Thoracic aorta endothelial cell (primary cell): ENCODE results near the gene PLXNB2. TPM values are rescaled to one million over a fixed set of nuclear protein-coding genes. Genes with fewer than 3 reads are reported as not detected.

Experiments
- total RNA-seq: library from RNA; depleted of rRNA; stranded (reverse); fragments of >200 nt; gene quantifications from 2 replicates; pipeline ENCODE4 v1.2.3, GENCODE V29; 2012

The PLXNB2 gene, protein sequence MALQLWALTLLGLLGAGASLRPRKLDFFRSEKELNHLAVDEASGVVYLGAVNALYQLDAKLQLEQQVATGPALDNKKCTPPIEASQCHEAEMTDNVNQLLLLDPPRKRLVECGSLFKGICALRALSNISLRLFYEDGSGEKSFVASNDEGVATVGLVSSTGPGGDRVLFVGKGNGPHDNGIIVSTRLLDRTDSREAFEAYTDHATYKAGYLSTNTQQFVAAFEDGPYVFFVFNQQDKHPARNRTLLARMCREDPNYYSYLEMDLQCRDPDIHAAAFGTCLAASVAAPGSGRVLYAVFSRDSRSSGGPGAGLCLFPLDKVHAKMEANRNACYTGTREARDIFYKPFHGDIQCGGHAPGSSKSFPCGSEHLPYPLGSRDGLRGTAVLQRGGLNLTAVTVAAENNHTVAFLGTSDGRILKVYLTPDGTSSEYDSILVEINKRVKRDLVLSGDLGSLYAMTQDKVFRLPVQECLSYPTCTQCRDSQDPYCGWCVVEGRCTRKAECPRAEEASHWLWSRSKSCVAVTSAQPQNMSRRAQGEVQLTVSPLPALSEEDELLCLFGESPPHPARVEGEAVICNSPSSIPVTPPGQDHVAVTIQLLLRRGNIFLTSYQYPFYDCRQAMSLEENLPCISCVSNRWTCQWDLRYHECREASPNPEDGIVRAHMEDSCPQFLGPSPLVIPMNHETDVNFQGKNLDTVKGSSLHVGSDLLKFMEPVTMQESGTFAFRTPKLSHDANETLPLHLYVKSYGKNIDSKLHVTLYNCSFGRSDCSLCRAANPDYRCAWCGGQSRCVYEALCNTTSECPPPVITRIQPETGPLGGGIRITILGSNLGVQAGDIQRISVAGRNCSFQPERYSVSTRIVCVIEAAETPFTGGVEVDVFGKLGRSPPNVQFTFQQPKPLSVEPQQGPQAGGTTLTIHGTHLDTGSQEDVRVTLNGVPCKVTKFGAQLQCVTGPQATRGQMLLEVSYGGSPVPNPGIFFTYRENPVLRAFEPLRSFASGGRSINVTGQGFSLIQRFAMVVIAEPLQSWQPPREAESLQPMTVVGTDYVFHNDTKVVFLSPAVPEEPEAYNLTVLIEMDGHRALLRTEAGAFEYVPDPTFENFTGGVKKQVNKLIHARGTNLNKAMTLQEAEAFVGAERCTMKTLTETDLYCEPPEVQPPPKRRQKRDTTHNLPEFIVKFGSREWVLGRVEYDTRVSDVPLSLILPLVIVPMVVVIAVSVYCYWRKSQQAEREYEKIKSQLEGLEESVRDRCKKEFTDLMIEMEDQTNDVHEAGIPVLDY (N-terminal part only)
- total RNA-seq = 64.2 and 73.9 TPM in 2 replicates

DNA sequence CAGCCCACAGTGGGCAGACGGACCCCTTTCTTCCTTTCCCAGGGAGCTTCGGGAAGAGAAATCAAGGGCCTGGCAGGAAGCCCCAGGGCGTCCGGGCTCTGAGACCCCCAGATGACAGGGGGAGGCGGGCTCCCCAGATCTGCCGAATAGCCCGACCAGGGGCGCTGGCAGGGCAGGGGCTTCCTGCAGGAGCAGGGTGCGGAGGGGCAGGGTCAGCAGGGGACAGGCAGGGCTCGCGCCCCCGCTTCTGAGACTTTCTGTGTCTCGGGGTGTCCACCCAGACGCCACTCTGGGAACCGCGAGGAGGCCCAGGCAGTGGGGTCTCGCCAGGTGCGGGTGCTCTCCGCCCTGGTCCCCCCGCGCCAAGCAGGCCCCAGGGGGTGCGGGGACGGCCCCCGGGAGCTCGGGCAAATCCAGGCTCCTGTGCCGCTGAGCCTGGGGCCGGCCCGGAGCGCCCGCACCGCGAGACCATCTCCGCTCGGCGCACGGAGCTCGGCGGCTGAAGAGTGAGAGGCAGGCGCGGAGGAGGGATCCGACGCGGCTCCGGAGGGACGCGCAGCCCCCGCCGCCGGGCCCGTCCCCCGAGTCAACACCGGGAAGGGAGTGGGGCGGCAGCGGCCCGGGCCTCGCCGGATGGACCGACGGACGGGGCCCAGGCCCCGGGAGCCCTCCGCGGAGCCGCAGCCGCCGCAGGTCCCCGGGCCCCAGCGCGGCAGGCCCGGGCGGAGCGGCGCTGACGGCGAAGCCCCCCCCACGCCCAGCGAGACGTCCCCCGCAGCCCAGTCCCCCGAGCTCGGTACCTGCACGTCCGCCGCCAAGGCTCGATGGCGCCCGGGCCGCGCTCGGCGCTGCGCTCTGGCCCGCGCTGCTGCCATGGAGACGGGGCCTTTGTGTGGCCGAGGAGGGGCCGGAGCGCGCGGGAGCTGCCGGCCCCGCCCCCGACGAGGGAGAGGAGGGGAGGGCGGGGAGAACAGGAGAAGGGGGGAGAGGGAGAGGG, at the start of gene PLXNB2:
Gene PLXNB2 (minus strand): TSS at position 894 of the 997 bp plus-strand sequence. CDS start 17,062 bp downstream, outside the sequence.

DNA sequence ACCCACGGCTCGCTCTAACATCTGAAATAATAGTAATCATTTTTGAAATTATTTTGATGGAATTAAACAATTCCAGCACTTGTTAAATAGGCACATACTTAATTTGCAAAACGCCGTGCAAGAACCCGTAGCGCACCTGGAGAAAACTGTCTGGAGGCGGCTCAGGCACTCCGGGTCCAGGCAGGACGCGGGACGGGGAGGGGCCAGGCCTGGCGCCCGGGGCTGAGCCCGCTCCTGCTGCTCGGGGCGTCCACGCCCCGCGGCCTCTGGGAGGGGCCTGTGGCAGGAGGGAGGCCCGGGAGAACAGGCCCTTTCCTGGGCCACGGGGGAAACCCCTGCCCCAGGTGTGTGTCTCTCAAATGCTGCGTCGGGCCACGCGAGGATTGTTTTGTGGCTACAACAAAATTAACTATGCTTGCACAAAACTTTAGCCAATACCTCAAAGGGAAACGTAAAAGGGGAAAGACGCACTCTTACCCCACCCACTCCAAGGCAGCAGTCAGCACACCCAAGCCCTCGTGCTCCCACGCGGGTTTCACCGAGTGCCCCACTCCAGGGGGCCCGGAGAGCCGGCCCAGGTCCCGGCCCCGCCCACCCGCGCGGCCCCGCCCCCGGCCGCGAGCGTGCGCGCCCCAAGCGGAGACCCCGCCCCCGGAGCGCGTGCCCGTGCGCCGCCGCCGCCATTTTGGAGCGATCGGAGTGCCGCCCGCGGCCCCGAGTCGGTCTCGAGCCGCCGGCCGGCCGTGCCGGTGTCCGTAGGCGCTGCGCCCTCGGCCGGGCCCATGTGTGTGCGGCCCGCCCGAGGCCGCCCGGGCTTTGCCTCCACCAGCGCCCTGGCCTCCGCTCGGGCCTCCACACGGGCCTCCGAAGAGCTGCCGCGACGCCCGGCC, 35.5 kb upstream of the PLXNB2 start, which contains the start of gene PPP6R2:
Gene PPP6R2 (plus strand): TSS at position 677 of the 890 bp plus-strand sequence. CDS start 50,582 bp downstream, outside the sequence.

DNA sequence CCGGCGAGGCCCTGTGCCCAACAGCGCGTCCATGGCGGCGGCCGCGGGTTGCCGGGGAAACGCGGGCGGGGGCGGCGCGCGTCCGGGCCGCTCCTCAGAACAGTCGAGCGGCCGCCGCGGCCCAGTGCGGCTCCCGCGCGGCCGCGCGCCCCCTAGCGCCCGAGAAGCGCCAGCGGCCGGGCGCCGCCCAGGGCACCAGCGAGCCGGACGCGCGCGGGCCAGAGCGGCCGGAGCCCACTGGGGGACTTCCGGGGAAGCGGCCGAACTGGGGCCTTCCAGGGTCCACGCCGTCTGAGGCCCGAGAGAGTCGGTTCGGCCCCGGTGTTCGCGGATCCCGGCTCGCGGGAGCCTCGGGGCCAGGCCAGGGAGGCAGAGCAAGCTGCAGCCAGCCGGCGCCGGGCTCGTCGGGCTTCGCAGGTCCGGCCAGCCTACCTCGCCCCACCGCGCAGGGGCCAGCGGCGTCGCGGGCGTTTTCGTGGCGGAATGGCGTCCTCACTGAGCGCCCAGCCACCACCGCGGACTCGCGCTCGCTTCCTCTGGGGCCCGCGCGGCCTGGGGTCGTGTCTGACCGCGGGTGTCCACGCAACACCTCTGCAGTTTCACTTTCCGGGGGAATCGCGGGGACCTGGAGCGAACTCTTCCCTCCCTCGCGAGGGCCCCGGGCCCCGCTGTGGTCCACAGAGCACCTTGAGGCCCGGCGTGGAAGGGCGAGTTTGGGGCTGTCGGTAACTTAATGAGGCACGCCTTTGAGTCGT, 19.7 kb upstream of the PLXNB2 start, which contains the start of gene DENND6B:
Gene DENND6B (minus strand): TSS at position 57 of the 755 bp plus-strand sequence. CDS start 24 bp downstream, at position 33.

DNA sequence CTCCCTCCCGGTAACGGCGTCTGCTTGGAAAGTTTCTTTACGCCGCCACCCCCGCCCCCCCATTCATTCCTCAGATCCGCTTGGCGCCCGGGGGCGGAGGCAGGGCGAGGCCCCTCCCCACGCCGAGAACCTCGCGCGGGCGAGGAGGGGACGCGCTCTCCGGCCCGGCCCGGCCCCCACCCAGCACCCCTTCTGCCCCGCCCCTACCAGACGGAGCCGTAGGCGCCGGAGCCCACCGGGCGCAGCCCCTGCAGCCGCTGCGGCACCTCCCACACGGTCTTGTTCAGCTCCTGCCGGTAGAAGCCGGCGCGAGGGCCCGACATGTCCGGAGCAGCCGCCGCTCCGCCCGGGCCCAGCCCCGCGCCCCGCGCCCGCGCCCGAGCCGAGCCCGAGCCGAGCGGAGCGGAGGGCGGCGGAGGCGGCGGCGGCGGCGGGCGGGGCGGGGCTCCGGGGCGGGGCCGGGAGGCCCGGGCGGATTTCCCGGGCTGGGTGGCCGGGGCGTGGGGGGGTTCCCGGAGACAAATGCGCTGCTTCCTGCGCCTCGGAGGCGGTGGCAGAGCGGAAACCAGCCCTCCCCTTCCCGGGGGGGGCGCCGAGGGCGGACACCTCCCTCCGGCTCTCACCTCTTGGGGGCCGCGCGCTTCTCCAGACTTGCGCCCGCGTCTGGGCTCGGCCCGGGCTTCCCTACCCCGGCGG, 37.3 kb downstream of the PLXNB2 start, which contains the start of gene MAPK11:
Gene MAPK11 (minus strand): TSS at position 411 of the 696 bp plus-strand sequence. CDS start 88 bp downstream, at position 323.

DNA sequence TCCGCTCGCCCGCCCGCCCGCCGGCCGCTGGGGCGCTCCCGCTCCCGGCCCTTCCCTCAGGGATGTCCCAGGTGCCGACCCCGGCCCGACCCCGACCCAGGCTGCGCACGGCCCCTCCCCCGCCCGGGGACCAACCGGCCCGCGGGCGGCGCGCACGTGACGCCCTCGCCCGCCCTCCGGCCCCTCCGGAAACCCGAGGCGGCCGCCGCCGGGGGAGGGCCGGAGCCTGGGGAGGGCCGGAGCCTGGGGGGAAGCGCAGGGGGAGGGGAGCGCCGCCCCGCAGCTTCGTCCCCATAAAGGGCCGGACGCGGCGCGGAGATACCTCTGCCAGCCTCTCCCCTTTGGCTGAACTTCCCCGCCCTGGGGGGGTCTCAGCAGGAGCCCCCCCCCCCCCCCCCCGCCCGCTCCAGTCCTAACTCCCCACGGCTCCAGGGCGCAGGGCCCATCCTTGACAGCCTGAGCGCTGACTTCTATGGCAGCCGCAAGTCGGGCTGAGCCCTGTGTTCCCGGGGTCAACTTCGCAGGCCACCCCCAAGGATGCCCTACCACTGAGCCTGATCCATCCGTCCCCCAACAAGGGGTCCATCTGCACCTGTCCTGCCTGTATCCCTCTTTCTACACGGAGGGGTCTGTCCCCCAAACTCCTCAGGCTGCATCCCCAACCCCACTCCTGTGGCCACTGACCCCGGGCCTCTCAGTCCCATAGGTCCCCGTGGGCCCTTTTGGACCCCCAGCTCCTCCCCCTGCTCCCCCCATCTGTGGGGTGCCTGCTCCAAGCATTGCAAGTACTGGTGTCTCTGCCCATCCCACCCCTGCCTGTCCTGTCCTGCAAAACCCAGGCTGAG, 45.6 kb downstream of the PLXNB2 start, which contains the start of gene MAPK12:
Gene MAPK12 (minus strand): TSS at position 69 of the 845 bp plus-strand sequence. CDS start 174 bp downstream, outside the sequence.

DNA sequence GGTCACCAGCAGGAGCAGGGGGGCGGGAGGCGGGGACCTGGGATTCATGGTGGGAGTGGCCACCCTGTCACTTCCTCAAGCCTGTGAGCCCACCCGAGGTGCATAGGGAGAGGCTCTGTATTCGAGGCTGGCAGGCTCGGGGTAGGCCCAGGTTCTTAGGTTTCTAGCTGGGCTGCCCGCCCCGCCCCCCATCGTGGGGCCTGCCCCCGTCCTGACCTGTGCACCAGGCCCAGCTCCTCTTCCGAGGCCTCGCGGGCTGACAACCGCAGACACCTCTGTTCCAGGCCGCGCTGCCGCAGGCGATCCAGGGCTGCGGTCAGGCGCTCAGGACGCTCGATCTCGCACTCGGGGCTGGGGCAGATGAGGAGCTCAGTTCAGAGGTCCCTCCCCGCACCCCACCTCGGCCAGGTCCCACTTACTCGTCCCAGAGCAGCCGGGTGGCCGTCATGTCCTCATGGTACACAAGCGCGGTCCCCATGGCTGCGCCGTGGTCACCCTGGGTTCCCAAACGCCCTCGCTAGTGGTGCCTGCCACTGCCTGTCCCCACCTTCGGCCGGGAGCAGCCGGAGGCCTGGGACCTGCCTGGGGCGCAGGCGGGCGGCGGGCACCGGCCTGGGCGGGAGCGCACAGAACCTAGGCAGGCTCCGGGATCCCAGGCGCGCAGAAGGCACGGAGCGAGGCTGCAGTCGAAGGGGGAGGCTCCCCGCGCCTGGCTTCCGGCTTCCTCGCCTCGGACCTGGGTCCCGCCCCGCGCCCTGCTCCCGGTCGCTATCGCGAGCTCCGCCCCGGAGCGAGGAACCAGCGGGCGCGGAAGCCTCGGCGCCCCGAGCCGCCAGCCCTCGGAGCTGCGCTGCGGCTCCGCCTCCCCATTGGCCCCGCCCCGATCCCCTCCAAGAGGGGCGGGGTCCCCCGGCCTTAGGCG, 56.6 kb downstream of the PLXNB2 start, which contains the start of gene HDAC10:
Gene HDAC10 (minus strand): TSS at position 711 of the 922 bp plus-strand sequence. CDS start 233 bp downstream, at position 478.

DNA sequence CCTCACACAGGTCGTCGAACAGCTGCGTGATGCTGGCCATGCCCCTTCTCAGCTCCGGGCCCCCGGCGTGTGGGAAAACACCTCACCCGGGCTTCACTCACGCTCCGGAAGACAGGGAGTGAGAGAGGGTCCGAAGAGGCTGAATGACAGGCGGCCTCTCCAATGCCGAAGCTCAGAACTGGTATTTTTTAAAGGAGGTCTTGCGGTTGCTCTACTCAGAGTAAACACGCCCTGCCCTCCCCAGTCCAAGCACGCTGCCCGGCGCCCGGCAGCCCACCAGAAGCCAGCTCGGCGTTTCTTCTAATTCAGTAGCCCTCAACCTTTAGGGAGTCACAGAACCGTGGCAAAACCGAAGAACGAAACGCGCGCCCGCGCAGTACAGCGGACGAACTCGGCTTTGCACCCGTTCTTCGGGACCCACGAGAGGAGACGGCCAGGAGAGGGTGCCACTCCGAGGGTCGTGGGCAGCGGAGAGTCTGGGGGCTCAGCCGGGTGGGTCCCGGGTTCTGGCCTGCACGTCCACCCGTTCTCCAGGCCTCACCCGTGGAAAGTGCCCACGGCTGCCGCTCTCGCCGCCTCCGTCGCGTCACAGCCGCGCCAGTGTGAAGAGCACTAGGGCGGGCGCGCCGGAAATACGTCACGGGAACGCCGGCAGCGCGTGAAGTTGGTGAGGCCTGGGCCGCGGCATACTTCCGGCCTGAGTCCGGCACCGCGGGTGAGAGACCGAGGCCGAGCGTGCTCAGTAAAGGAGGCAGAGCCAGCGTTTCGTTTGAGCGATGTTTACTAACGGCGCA, 62.8 kb downstream of the PLXNB2 start, which contains the start of gene TUBGCP6:
Gene TUBGCP6 (minus strand): TSS at position 604 of the 794 bp plus-strand sequence. CDS start 564 bp downstream, at position 40.

Other genes with a start within 250 kb of the PLXNB2 start
- gene TTLL8, start 249.3 kb downstream of the PLXNB2 start, total RNA-seq = not detected in 2 replicates
- not detected in 2 replicates for gene MLC1, start 222.2 kb downstream of the PLXNB2 start, total RNA-seq
- 20.2 and 44.9 TPM in 2 replicates for gene MOV10L1, start 217.6 kb downstream of the PLXNB2 start, total RNA-seq
- 1.7 TPM in 2 replicates for gene PANX2, start 136.9 kb downstream of the PLXNB2 start, total RNA-seq
- 30.6 and 36.8 TPM in 2 replicates for gene TRABD, start 121.7 kb downstream of the PLXNB2 start, total RNA-seq
- 18.5 and 21.0 TPM in 2 replicates for gene SELENOO, start 106.6 kb downstream of the PLXNB2 start, total RNA-seq
- gene TUBGCP6, start 62.6 kb downstream of the PLXNB2 start, total RNA-seq = 28.3 and 28.7 TPM in 2 replicates
- 17.0 and 17.4 TPM in 2 replicates for gene HDAC10, start 56.4 kb downstream of the PLXNB2 start, total RNA-seq
- gene MAPK12, start 46.0 kb downstream of the PLXNB2 start, total RNA-seq = 40.8 and 49.9 TPM in 2 replicates
- 10.1 and 10.8 TPM in 2 replicates for gene MAPK11, start 37.3 kb downstream of the PLXNB2 start, total RNA-seq
- 1.1 and 1.7 TPM in 2 replicates for gene DENND6B, start 19.4 kb upstream of the PLXNB2 start, total RNA-seq
- 47.9 and 48.7 TPM in 2 replicates for gene PPP6R2, start 35.7 kb upstream of the PLXNB2 start, total RNA-seq
- gene SBF1, start 167.4 kb upstream of the PLXNB2 start, total RNA-seq = 47.6 and 55.6 TPM in 2 replicates
- gene ADM2, start 173.9 kb upstream of the PLXNB2 start, total RNA-seq = 0.36 and 0.40 TPM in 2 replicates
- gene MIOX, start 179.2 kb upstream of the PLXNB2 start, total RNA-seq = not detected in 2 replicates
- gene LMF2, start 200.1 kb upstream of the PLXNB2 start, total RNA-seq = 31.5 and 40.1 TPM in 2 replicates
- 33.2 and 40.8 TPM in 2 replicates for gene NCAPH2, start 200.6 kb upstream of the PLXNB2 start, total RNA-seq
- 2.0 and 2.4 TPM in 2 replicates for gene SCO2, start 218.0 kb upstream of the PLXNB2 start, total RNA-seq
- 4.4 and 6.0 TPM in 2 replicates for gene TYMP, start 222.4 kb upstream of the PLXNB2 start, total RNA-seq
- gene KLHDC7B, start 238.3 kb upstream of the PLXNB2 start, total RNA-seq = not detected in 2 replicates